ENCODE measurements around the gene DAB2IP. TPM values are rescaled to one million over a fixed set of nuclear protein-coding genes. Genes with fewer than 3 reads are reported as not detected.
A peak's percentile ranks its signal among the peaks of the same experiment; 100 is the strongest.

The DAB2IP gene
- total and polyA plus RNA-seq, 8 donors: 17.5 to 303 (median 45.6) TPM

DNA sequence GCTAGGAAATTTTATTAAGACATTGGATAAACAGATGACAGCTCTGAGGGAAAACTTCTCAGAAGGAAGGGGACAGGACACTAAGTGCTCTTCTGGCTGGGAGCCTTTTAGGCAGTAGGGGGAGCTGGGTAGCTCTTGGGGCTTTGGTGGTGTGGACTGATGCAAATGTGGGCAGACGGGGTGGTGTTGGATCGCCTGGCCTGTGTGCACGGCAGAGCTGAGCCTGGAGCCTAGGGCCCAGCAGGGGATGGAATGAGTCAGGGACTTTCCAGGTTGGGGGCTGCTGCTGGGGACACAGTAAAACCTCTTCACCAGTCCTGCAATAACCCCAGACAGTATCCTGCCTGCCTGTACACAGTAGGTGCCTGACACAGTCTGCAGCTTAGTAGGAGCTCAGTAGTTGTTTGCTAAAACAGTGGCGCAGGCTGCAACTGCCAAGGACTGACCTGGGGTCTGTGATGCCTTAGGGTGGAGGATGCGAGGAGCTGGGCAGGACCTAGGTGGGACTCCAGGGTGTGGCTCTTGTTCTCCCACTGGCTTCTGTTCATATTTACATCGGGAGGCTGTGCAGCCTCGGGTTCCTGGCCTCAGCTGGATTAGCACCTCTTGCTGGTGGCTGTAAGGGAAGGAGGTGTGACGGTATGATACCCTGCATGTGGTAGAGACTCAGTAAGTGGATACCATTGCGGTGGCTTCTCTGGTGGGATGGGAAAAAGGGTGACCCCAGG lies 83.8 kb downstream of the DAB2IP start:
- intact Hi-C loops (cut with DNase I; ENCODE audit: low total_unique reads): no loop called here
- peak in 1 of 2 donors; percentile 74 for DNase-seq
- H3K36me3 ChIP-seq: no peaks in the 10 kb centered on the region
- H3K9me3 ChIP-seq: no peaks in the 10 kb centered on the region
- peaks cover 0 to 5% (median 0%) of the 10 kb centered on the region in 3 donors for H3K27me3 ChIP-seq
- TF ChIP-seq POLR2AphosphoS5 (IDR thresholded peaks at IDR 0.05) (peak in 2 of 3 donors; percentile 15 to 22), EP300 (IDR thresholded peaks at IDR 0.05) (no peak)
- TF ChIP-seq, protein P1, sequence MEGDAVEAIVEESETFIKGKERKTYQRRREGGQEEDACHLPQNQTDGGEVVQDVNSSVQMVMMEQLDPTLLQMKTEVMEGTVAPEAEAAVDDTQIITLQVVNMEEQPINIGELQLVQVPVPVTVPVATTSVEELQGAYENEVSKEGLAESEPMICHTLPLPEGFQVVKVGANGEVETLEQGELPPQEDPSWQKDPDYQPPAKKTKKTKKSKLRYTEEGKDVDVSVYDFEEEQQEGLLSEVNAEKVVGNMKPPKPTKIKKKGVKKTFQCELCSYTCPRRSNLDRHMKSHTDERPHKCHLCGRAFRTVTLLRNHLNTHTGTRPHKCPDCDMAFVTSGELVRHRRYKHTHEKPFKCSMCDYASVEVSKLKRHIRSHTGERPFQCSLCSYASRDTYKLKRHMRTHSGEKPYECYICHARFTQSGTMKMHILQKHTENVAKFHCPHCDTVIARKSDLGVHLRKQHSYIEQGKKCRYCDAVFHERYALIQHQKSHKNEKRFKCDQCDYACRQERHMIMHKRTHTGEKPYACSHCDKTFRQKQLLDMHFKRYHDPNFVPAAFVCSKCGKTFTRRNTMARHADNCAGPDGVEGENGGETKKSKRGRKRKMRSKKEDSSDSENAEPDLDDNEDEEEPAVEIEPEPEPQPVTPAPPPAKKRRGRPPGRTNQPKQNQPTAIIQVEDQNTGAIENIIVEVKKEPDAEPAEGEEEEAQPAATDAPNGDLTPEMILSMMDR (IDR thresholded peaks at IDR 0.05): peak in 2 of 7 experiments; percentile 24 to 27
- peak overlapping the region; percentile 35 to 52 (median 48) for H3K4me3 ChIP-seq
- peaks cover 86 to 98% (median 91%) of the 10 kb centered on the region in 4 donors for H3K4me1 ChIP-seq
- H3K27ac ChIP-seq: peak overlapping the region; percentile 91 to 94 (median 93)
- WGBS, 5 donors: 35 to 53% (median 46%) methylated on average over 9 of the region's 9 CpGs

DNA sequence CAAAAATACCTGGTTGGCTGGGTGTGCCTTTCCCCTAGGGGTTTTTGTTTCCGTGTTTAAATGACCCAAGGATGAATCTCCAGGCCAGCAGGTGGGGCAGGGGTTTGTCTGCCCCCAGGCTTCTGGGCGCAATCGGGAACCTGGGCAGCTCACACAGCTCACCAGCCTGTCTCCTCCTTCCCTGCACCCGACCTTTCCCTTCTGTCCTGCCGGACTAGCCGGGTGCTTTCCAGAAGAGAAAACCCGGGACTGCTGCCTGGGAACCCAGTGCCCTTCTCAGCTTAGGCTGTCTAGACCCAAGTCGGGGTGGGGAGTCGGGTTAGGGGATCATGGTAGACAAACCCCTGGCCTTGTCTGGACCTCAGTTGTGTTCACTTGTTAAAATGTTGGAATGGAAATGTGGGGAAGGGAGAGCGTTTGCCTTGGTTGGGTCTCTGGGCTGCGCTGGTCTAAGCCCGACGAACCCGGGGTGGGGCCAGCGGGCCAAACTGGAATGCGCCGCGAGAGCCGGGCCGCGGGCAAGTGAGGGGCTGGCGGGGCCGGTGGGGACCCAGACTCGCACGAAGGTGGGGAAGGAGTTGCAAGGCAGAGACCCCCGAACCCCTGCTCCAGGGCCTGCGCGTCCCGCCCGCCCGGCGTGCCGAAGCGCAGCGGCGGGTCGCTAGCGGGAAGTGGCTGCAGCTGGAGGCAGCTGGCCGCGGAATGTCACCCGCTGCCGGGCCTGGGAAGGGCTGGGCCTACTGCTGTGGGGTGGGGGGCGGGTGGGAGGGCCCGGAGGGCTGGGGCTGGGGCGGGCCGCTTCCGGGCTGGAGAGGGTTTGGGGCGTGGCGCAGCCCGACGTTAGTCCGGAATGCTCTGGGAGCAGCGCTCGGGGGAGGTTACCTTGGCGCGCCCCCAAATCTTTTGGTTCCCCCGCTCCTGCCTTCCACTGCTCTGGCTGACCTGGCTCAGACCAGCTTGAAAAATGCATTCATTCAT lies 84.6 kb downstream of the DAB2IP start:
- peak; percentile 82 to 95 for DNase-seq
- TF ChIP-seq, protein P1 (IDR thresholded peaks at IDR 0.05): no peak
- TF ChIP-seq EP300 (IDR thresholded peaks at IDR 0.05) (no peak), POLR2A (IDR thresholded peaks at IDR 0.05) (peak in 1 of 4 donors; percentile 59), POLR2AphosphoS5 (IDR thresholded peaks at IDR 0.05) (peak in 2 of 3 donors; percentile 81 to 90)
- WGBS, 5 donors: 4 to 20% (median 7%) methylated on average over 17 to 57 of the region's 57 CpGs
- Histone ChIP-seq H3K4me1 (peaks cover 87 to 98% (median 95%) of the 10 kb centered on the region in 4 donors), H3K9me3 (no peaks in the 10 kb centered on the region), H3K27me3 (peaks cover 0 to 5% (median 0%) of the 10 kb centered on the region in 3 donors), H3K4me3 (peak overlapping the region; percentile 35 to 52 (median 48)), H3K36me3 (no peaks in the 10 kb centered on the region), H3K27ac (peak overlapping the region; percentile 91 to 94 (median 93))
- intact Hi-C loops (cut with DNase I; ENCODE audit: low total_unique reads): no loop called here

DNA sequence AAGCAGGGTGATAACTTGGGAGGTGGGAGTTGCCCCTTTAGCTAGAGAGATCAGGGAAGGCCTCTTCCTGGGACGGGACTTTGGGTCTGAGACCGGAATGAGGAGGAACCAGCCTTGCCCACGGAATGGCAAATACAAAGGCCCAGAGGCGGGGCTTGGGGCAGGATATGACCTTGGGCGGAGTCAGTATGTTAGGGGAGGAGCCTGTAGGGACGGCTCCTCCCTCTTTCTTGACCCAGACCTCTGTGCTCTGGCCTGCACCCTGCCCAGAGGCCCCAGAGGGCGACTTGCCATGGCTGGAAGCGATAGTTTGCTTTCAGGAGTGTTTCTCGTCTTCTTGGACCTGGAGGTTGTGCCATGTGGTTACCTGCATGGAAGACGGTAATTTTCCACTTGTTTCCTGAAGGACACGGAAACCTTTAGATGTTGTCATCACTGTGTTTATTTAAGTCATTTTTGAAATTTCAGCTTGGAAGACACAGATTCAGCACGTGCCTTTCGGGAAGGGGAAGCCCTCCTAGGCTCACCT lies 85.6 kb downstream of the DAB2IP start:
- H3K27me3 ChIP-seq: peaks cover 0 to 5% (median 0%) of the 10 kb centered on the region in 3 donors
- no peaks in the 10 kb centered on the region for H3K36me3 ChIP-seq
- peak overlapping the region; percentile 91 to 94 (median 93) for H3K27ac ChIP-seq
- no peaks in the 10 kb centered on the region for H3K9me3 ChIP-seq
- intact Hi-C loops (cut with DNase I; ENCODE audit: low total_unique reads): no loop called here
- peak overlapping the region; percentile 35 to 52 (median 48) for H3K4me3 ChIP-seq
- H3K4me1 ChIP-seq: peaks cover 87 to 98% (median 96%) of the 10 kb centered on the region in 4 donors
- DNase-seq: peak; percentile 86 to 91
- WGBS, 5 donors: 21 to 43% (median 37%) methylated on average over 13 of the region's 13 CpGs
- TF ChIP-seq POLR2A (IDR thresholded peaks at IDR 0.05) (peak in 2 of 4 donors; percentile 19 to 20), POLR2AphosphoS5 (IDR thresholded peaks at IDR 0.05) (peak in 2 of 3 donors; percentile 75 to 79), EP300 (IDR thresholded peaks at IDR 0.05) (no peak)
- TF ChIP-seq, protein P1 (IDR thresholded peaks at IDR 0.05): no peak

DNA sequence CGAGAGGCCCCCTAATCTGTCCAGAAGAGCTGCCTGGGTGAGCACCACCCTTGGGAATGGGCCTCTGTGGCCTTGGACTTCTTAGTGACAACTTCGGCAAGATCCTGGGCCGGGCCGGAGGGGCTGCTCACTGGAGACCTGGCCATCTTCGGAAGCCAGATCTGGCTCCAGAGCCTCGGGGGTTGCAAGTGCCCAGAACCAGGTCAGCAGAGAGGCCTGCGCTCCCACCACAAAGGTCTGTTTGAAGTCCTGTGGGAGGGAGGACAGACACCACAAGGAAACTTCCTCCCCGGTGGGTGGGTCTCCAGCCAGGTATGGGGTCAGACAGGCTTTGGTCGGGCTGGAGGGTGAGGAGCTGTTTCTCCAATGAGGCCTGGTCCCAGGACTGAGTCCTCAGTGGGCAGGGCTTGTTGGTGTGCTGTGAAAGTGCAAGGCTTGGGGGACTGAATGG lies 86.1 kb downstream of the DAB2IP start:
- WGBS, 5 donors: 39 to 65% (median 63%) methylated on average over 6 to 9 of the region's 9 CpGs
- H3K27ac ChIP-seq: peak overlapping the region; percentile 91 to 94 (median 93)

More for the DNA sequence above, 86.1 kb downstream of the DAB2IP start:
- Histone ChIP-seq H3K4me1 (peaks cover 87 to 98% (median 97%) of the 10 kb centered on the region in 4 donors), H3K9me3 (no peaks in the 10 kb centered on the region), H3K4me3 (peak overlapping the region; percentile 16 to 52 (median 48)), H3K27me3 (peaks cover 0 to 5% (median 0%) of the 10 kb centered on the region in 3 donors), H3K36me3 (no peaks in the 10 kb centered on the region)
- intact Hi-C loops (cut with DNase I; ENCODE audit: low total_unique reads): no loop called here
- DNase-seq: no peak
- TF ChIP-seq EP300 (IDR thresholded peaks at IDR 0.05) (no peak), POLR2AphosphoS5 (IDR thresholded peaks at IDR 0.05) (no peak)

Data from stomach (tissue), 9 donors.